Measurements from ENCODE around the gene CEP68.
"Not testable (repeated sequence)": the region's sequence is repeated elsewhere in the genome, so short reads cannot be mapped to it uniquely, and the experiment has no call there.

The CEP68 gene

DNA sequence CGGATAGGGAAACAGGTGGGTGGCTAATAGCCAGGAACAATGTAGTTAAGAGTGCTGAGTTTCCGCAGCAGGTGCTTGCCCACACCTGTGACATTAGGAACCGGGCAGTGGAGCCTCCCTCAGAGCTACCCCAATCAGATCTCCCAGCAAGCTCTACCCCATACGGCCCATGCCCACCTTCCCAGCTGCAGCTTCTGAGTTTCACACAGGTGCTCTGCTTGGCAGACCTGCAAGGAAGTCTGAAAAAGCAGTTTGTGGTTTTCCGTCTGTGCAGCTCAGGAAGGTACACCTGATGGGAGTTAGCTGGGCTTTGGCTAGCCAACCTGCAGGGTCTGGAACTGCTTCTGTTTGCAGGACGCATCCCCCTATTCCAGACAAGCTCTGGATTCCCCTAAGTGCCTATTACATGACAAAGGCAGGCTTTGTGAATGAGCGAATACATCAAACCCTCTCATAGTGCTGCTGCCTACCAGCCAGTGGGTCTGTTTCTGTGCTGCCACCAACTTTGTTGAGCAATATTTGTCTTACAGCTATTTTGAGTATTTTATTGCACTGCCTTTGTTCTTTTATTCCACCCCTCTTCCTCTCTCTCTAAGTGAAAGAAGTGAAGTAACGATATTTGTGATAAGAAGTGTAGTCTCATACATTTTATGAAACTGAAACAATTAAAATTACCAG lies 24.7 kb upstream of the CEP68 start:
- peak in 2 of 3 experiments; percentile 57 to 77 for DNase-seq

DNA sequence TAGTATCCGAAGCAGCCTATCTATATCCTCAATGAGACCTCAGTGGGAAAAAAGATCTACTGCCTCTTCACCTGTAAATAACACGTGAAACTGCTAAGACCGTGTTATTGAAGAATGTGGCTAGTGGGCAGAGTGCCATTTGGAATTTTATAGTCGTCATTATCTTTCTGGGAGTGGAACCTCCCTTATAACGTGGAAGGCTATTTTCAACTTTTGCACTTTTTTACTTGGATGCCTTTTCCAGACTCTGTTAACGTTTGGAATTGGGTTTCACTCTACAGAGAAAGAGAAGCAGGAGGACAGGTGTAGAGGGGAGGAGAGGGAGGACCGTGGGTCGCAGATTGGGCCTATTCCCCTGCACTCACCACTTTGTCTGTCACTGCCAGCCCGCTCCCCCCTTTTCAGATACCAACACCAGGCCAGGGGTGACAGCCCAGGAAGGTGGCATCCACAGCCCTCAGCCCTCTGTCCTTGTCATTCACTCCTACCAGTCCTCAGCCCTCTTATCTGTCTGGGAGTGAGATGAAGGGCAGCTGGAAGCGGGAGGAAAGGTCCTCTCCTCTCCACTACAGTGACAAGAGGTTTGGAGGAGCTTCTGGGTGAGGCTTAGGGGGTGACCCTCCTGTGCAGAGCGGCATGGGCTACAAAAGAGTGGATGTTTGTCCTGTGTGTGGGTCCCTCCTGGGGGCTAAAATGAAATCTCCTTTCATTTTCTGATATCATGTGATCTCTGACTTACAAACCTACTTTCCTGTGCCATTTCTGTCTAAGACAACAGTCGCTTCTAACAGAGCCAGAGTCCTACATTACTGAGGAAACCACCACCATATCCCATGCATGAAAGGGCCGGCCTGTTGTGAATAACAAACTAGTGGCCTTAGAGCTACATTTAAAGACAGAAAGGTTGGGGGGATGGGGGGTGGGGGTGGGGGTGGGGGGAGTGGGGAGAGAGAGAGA lies 23.9 kb upstream of the CEP68 start:
- peak in 1 of 3 experiments; percentile 32 for DNase-seq

DNA sequence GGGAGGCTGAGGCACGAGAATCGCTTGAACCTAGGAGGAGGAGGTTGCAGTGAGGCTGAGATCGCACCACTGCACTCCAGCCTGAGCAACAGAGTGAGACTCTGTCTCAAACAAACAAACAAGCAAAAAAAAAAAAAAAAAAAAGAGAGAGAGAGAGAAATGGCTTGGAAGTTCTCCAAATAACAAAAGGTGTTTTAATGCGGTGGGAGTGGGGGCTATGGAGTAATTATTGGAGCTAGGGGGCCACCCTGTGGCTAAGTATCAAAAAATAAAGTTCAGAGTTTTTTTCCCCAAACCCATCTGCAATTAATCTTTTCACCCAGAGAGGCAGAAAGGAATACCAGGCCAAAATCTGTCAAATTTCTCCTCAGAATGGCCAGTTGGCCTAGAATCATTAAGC lies 23.0 kb upstream of the CEP68 start:
- peak in 2 of 3 experiments; percentile 7 to 31 for DNase-seq

DNA sequence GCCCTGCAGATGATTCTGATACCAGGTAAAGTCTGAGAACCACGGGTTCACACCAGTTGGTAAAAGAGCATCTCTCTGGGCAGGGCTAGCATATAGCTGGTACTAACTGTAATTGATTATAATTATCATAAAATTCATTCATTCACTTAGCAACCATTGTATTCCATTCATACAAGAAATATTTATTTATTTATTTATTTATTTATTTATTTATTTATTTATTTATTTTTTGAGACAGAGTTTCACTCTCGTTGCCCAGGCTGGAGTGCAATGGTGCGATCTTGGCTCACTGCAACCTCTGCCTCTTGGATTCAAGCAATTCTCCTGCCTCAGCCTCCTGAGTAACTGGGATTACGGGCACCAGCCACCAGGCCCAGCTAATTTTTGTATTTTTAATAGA lies 22.5 kb upstream of the CEP68 start:
- DNase-seq, result not testable (repeated sequence)

DNA sequence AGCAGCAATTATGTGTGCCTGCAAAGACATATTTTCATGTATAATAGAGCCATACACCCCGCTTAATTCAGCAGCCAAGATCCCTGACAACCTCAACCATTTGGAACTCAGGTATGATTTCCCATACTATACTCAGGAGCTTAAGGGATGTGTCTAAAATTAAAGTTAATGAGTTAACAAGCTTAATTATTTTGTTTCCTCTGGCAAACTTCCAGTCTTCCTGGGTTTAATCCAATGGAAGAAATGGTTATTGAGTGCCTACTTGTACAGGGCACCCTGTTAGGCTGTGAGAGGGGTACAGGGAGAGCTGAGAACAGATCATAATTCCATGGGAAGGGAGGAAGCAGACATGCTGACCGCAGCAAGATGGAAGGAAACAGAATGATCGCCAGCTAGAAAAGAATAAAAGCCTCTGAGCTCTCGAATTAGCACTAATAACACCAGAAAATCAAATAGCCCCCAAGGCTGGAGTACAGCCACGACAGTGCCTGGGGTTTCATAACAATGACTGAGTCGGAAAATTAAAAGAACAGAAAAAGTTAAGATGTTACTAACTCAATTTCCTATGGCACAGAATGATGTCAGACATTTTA lies 20.8 kb upstream of the CEP68 start:
- peak in 2 of 3 experiments; percentile 43 to 70 for DNase-seq

DNA sequence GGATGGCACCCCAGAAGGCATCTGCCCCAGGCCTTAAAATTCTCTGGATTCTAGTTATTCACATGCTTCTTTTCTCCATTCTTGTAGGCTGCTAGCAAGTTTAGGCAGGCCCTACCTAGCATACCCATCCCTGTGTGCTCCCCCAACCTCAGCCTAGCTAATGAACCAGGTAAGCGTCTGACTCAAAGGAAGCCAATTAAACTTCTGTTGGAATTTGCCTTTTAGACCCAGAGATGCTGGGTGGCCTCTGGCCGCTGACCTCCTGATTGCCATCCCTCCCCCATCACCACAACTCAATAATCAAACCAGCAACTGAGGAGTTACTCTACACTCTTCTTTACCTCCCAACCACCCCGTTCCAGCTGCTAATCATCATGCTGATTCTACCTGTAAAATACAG lies 19.0 kb upstream of the CEP68 start:
- DNase-seq, result no peak

DNA sequence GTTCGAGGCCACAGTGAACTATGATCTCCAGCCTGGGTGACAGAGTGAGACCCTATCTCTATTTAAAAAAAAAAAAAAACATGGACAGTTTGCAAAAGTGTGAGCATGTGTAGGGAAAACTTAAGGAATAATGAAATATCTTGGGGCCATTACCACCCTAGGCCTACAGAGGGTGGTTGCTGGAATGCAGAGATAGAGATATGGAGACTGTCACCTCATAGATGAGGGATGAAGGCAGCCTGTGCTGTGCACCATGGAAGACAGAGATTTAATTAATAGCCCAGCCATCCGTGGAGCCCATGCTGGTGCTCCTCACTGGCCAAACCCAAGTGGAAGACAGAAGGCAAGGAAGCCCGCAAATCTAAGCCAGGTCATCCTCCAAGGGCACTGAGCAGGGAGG lies 16.6 kb upstream of the CEP68 start:
- DNase-seq, result no peak

DNA sequence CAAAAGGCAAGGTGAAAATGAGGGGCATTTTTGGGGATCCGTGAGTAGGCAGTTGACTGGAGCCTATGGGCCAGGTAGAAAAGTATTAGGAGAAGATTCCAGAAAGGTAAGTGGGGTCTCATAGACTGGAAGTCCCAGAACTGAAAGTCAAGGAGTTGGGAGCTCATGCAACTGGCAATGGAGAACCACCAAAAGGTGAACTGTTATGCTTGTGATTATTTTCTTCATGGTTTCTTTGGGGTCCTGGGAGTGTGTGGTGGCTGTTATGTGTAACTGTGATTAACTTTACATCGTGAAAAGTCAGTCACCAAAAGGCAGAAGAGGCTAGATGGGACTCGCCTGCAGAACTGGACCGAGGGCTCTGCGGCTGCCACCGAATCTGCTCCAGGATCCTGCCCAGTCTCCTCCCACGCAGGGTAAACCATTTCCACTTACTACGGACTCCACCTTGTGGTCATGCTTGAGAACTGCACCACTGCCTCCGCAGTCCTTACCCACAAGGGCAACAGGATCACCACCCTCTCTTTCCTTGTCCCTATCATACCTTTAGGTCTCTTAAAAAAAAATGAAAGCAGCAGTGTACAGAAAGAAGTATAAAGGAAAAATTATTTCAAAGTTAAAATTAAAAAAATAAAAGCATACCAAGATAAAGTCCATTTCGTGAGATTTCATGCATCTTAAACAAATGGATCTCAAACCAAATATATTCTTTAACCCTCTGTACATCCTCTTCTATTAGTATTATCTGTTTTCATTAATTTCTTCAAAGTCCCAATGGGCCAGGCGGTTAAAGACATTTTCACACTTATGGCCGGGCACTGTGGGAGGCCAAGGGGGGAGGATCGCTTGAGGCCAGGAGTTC lies 15.6 kb upstream of the CEP68 start:
- peak; percentile 71 to 94 (median 88) for DNase-seq

DNA sequence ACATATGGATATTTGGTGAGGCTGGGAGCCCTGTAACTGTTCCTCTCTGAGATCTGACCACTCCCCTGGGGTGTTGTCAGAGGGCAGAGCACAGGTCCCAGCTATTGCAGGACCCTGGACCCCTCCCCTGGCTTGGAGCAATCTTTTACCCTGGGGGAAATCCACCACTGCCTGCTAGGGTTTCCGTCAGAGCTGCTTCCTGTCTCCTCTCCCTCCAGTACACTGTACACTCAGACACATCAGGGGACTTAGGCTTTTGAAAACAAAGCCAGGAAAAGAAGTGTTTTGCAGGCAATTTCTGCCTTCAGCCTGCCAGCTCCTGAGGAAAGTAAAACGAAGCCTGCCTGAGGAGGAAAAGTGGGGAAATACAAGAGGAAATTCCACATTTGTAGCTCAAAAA lies 13.2 kb upstream of the CEP68 start:
- DNase-seq, result no peak

DNA sequence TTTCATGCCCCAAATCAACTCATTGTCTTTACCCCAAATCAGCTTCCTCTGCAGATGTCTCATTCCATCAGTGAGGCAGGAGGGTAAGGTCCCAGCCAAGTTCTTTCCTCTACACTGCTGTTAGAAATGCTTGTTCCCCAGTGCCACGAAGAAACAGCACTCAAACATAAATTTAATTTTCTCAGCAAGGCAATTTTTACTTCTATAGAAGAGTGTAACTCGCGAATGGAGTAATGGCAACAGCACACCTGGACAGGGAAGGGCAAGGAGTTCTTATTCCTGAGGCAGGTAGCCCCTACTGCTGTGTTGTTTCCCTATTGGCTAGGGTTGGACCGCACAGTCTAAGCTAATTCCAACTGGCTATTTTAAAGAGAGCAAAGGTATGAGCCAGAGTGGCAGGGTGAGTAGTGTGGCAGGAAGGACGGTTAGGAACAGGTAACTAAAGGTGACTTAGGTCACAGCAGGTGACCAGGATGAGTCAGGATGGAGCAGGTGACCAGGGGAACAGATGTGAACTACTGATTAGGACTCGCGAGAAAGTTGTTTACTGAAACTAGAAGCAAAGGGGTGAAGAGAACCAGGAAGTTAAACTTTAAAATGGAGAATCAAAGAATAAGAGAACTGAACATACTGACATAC lies 12.0 kb upstream of the CEP68 start:
- no peak for DNase-seq

DNA sequence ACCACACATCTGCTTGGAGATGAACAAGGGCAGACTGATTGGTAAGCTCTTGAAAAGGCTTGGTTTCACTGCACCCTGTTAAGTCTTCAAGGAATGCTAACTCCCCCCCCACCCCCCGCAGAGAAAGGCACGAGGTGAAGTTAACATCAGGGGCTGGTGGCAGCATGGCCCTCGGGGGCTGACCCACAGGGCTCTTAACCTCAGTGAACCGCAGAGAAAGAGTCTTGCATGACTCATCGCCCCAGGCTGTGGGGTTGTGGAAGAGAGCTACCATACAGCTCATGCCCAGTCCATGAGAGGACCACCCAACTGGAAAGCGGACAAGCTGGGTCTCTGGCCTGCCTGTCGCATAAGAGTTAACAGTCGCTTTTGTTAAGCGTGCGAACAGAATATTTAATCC lies 10.6 kb upstream of the CEP68 start:
- no peak for DNase-seq

DNA sequence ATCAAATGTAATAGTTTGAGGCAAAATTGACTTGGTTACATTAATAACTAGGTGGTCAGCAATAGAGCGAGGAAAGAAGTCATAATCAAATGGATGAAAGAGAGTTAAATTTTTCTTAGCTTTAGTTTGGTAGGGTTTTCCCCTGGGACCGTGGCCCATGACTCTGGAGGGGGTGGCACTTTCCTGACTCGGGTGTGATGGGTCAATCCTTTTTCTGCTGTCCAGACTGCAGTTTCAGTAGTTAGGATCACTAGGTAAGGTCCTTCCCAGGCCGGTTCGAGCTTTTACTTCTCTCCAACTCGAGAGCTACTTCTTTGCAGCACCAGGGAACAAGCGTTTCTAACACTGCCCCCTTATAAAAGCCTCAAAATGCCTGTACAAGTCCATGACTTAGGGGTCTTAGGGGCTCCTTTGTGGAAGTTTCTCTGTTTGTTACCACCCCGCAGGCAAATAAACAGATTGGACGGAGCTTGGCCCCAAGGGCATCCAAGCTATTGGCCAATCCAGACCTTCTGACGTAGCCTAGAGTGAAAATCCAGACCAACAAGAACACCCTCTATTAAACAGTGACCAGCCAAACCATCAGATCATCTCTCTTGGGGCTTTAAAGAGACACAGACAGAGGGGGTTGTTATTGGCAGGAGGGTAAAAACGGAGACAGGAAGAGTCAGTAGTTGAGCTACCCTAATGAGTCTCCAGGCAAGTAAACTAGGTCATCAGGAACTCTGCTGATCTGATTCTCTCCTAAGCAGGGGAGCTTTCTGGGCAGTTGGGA lies 9.4 kb upstream of the CEP68 start:
- DNase-seq, result no peak

DNA sequence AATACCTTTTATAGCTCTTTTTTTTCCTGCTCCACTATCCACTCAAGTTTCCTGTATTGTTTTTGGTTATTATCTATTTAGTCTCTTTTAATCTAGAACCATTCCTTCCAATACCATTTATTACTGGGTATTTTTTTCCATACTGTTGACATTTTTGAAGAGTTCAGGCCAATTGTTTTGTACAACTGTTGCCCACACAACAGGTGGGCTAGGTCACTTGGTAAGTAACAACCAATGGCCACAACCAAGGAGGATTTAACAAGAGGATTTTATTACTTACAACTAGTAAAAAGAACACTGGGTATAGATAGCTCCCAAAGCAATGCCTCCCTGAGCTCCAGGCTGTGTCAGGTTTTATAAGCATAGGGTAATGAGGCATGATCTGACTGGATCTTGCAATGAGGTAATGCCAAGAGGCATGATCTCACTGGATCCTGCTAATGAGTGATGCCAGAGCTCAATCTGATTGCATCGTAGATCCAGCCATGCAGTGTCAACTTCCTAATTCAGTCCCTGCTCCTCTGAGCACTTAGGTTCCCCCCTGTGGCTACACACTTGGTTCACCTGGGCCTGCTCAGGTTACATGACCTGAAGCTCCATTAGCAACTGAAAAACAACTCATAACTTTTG lies 7.1 kb upstream of the CEP68 start:
- peak; percentile 52 to 83 (median 71) for DNase-seq

DNA sequence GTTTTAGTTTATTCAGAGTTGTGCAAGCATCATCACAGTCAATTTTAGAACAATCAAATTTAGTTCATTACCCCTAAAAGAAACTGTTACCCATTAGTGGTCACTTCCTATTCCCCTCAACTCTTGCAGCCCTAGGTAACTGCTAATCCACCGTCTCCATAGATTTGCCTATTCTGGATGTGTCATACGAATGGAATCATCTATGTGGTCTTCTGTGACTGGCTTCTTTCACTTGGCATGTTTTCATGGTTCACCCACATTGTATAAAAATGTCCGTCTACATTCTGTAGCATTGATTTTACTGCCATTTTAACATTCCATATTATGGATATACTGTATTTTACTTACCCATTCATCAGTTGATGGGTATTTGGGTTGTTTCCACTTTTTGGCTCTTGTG lies 5.3 kb upstream of the CEP68 start:
- DNase-seq, result no peak

DNA sequence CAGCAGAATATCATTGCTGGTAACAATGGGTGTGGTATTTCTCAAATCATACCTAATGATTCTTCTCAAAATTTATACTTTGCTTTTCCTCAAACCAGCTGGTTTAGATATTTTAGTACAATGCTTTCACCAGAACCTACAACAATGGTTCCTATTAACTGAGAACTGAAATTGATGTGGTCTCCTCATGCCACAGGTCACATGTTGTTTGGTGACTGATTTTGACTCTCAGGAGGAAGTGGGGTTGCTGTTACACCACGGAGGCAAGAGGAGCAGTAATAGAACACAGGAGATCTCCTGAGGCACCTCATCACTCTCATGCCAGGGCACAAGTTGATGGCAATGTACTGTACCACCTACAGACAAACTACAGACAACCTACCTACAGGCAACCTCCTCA lies 3.0 kb upstream of the CEP68 start:
- DNase-seq, result no peak

DNA sequence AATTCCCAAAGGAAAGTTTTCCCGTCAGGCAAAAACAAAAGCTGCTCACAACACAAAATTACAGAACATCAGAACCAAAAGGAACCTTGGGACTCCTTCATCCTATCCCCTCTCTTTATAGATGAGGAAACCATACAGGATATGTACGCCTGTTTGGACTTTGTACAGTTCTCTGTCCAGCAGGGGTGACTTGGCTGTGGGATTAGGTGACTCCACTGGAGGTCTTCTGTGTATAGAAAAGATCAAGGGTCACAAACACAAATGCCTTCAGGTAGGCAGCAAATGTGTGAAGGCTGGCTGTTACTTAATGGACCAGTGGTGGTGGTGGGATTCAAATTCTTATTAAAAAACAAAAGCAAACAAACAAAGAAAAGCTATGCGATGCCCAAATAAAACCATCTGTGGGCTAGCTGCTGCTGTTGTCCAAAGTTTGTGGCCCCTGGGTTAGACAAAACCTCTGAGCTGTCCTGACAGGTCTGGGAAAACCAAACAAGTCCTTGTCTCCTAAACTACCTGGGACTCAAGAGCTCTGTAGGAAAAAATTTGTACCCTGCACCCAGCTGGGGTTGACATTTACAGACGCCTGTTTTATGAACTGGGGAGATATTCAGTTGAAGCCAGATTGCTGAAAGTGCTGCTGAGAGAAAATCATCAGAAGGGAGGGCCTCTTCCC lies 1.3 kb upstream of the CEP68 start:
- DNase-seq, result no peak

DNA sequence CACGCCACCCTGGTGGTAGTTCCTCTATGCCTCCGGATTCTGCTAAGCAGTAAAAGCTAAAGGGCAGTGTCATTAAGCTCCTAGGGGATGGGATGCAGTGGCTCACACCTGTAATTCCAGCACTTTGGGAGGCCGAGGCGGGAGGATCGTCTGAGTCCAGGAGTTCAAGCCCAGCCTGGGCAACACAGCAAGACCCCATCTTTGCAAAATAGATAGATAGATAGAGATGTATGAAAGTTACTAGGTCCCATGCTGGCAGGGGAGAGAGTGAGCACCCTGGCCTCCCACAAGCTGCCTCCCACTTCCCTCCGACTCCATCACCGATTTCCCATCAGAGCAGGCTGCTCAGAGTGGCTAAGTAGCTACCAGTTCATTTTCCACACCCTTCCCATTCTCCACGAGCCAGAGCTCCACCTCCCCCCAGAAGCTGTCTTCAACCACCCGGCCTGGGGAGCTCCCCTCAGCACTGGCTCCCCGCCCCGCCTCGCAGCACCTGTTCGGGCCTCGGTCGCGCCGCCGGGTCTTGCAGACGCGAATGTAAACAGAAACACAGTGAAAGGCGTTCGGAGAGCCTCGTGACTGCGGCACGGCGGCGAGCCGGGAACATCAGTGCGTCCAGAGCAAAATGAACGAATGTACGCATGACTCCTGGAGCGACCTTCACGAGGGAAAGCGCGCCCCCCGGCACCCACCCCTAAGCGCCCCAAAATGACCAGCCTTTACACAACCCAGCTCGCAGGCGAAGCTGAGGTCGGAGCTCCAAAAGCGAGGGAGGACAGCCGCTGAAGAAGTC lies 598 bp upstream of the CEP68 start:
- peak; percentile 93 to 97 (median 96) for DNase-seq

DNA sequence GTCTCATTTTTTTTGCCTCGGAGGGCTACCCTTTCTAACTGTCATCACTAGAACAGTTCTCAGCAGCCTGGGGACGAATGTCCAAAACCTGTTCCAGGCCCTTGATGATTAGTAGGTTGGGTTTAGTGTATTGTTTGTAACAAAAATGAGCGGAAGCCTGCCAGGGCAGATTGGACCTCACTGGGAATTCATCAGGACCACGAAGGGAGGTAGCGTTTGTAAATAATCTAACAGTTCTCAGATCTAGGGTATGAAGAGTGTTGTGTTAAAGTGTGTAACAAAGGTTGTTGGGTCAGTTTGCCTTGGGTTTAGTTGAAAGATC lies 799 bp downstream of the CEP68 start:
- DNase-seq, result no peak

DNA sequence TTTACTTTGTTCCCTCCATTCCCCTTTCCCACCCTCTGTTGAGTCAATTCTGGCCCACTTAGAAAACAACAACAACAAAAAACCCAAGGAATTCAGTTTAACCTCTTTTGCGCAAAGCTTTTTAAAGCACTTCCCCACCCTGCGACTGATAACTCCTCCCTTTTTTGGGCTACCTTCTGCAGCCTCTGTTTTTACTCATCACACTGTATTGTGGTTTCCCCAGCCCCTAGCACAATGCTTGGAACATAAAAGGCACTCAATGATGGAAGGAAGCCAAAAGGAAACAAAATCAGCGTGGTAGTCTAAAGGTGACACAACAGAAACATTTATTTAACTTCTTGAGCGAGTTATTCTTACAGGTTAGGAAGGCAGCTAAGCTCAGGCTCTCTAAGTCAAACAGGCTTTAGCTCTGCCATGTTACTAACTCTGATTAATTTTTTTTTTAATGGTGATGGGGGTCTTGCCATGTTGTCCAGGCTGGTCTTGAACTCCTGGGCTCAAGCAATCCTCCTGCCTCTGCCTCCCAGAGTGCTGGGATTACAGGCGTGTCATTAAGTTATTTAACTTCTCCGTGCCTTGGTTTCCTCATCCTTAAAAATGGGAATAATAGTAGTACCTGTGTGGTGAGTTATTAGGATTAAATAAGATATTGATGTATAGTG lies 1.3 kb downstream of the CEP68 start:
- peak; percentile 33 to 75 (median 67) for DNase-seq
